NCI-H446 treated with DMSO at 0.1 percent for 48 hours (cell line): ENCODE results near the gene CALM1.

Source experiments
- DNase-seq: peaks from one replicate; lab custom pipeline; 2025; lab: John Stamatoyannopoulos, UW

The CALM1 gene

GRCh38 chr14:90396341-90397339 is at the start of gene CALM1:
TSS of gene CALM1 (plus strand) at chr14:90397029. CDS start at chr14:90397231, 202 bp downstream.
- peak; percentile 92 for DNase-seq

- no peak for DNase-seq
Measured at GRCh38 chr14:90348270-90348669, 48.6 kb upstream of the CALM1 start.

GRCh38 chr14:90349739-90350138 is 47.1 kb upstream of the CALM1 start:
- no peak for DNase-seq

GRCh38 chr14:90354551-90355298 is 42.1 kb upstream of the CALM1 start:
- no peak for DNase-seq

- DNase-seq, result peak; percentile 12
Measured at GRCh38 chr14:90355540-90356518, 41.0 kb upstream of the CALM1 start.

- DNase-seq, result no peak
Measured at GRCh38 chr14:90356925-90357324, 39.9 kb upstream of the CALM1 start.

GRCh38 chr14:90358359-90358758 is 38.5 kb upstream of the CALM1 start:
- DNase-seq, result no peak

- DNase-seq, result no peak
Measured at GRCh38 chr14:90361865-90362557, 34.8 kb upstream of the CALM1 start.

GRCh38 chr14:90362558-90362896 is 34.3 kb upstream of the CALM1 start:
- DNase-seq, result no peak

GRCh38 chr14:90368946-90369721 is 27.7 kb upstream of the CALM1 start:
- no peak for DNase-seq

GRCh38 chr14:90373887-90374286 is 22.9 kb upstream of the CALM1 start:
- DNase-seq, result no peak

GRCh38 chr14:90374813-90375212 is 22.0 kb upstream of the CALM1 start:
- DNase-seq, result no peak

- DNase-seq, result no peak
Measured at GRCh38 chr14:90375934-90376333, 20.9 kb upstream of the CALM1 start.

GRCh38 chr14:90378249-90378648 is 18.6 kb upstream of the CALM1 start:
- DNase-seq, result no peak

GRCh38 chr14:90379106-90379505 is 17.7 kb upstream of the CALM1 start:
- no peak for DNase-seq

- no peak for DNase-seq
Measured at GRCh38 chr14:90381011-90381786, 15.6 kb upstream of the CALM1 start.

GRCh38 chr14:90381999-90382451 is 14.8 kb upstream of the CALM1 start:
- DNase-seq, result no peak

- peak; percentile 51 for DNase-seq
Measured at GRCh38 chr14:90382491-90383125, 14.2 kb upstream of the CALM1 start.

- DNase-seq, result peak; percentile 99
Measured at GRCh38 chr14:90383126-90383730, 13.6 kb upstream of the CALM1 start.
